ENCODE results near the gene ZNF296. TPM values are rescaled to one million over a fixed set of nuclear protein-coding genes. Genes with fewer than 3 reads are reported as not detected.
A peak's percentile ranks its signal among the peaks of the same experiment; 100 is the strongest.

ZNF296 gene
- total and polyA plus RNA-seq, 2 of the 13 experiments (the other 11 are each of a cell fraction or from before 2014, with no cell fraction given), result 0.26 to 0.62 TPM

GRCh38 chr19:45079063-45079910 lies 3.0 kb upstream of the ZNF296 start, which contains the start of gene GEMIN7 (continued):
- TF ChIP-seq TFDP1 (CRISPR knock-in tag; IDR thresholded peaks at IDR 0.05; ENCODE audit: borderline replicate concordance) (peak; percentile 91), ZBTB44 (CRISPR knock-in tag; IDR thresholded peaks at IDR 0.05) (no peak; the same call in 1 of the 2 replicates), SP140L (CRISPR knock-in tag; IDR thresholded peaks at IDR 0.05; ENCODE audit: borderline replicate concordance) (peak; percentile 58; the same call in 1 of the 2 replicates), DMAP1 (CRISPR knock-in tag; IDR thresholded peaks at IDR 0.05) (peak; percentile 88), KMT2A (CRISPR knock-in tag; IDR thresholded peaks at IDR 0.05) (peak; percentile 96), ZNF282 (IDR thresholded peaks at IDR 0.05; ENCODE audit: partially characterized antibody) (no peak), FOXM1 (CRISPR knock-in tag; IDR thresholded peaks at IDR 0.05) (peak; percentile 81; the same call in 1 of the 2 replicates), NFYB (CRISPR knock-in tag; IDR thresholded peaks at IDR 0.05) (no peak), ZFP82 (CRISPR knock-in tag; IDR thresholded peaks at IDR 0.05; ENCODE audit: borderline replicate concordance) (peak; percentile 98), SAFB2 (CRISPR knock-in tag; IDR thresholded peaks at IDR 0.05; ENCODE audit: borderline replicate concordance, low read depth) (peak; percentile 90), SMARCC2 (IDR thresholded peaks at IDR 0.05) (no peak), ZXDC (CRISPR knock-in tag; IDR thresholded peaks at IDR 0.05) (peak; percentile 97), DDIT3 (CRISPR knock-in tag; IDR thresholded peaks at IDR 0.05) (no peak), ZNF337 (CRISPR knock-in tag; IDR thresholded peaks at IDR 0.05; ENCODE audit: borderline replicate concordance, low read depth) (no peak), CBX1 (IDR thresholded peaks at IDR 0.05; ENCODE audit: low read depth) (peak; percentile 52)
- TF ChIP-seq, protein P1, sequence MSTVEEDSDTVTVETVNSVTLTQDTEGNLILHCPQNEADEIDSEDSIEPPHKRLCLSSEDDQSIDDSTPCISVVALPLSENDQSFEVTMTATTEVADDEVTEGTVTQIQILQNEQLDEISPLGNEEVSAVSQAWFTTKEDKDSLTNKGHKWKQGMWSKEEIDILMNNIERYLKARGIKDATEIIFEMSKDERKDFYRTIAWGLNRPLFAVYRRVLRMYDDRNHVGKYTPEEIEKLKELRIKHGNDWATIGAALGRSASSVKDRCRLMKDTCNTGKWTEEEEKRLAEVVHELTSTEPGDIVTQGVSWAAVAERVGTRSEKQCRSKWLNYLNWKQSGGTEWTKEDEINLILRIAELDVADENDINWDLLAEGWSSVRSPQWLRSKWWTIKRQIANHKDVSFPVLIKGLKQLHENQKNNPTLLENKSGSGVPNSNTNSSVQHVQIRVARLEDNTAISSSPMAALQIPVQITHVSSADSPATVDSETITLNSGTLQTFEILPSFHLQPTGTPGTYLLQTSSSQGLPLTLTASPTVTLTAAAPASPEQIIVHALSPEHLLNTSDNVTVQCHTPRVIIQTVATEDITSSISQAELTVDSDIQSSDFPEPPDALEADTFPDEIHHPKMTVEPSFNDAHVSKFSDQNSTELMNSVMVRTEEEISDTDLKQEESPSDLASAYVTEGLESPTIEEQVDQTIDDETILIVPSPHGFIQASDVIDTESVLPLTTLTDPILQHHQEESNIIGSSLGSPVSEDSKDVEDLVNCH (CRISPR knock-in tag; IDR thresholded peaks at IDR 0.05), result no peak
- TF ChIP-seq, protein P2, sequence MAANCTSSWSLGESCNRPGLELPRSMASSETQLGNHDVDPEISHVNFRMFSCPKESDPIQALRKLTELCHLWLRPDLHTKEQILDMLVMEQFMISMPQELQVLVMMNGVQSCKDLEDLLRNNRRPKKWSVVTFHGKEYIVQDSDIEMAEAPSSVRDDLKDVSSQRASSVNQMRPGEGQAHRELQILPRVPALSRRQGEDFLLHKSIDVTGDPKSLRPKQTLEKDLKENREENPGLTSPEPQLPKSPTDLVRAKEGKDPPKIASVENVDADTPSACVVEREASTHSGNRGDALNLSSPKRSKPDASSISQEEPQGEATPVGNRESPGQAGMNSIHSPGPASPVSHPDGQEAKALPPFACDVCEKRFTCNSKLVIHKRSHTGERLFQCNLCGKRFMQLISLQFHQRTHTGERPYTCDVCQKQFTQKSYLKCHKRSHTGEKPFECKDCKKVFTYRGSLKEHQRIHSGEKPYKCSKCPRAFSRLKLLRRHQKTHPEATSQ (CRISPR knock-in tag; IDR thresholded peaks at IDR 0.05; ENCODE audit: borderline replicate concordance), result peak; percentile 71; the same call in 1 of the 2 replicates
